Smooth muscle cell (in vitro differentiated cells): ENCODE measurements around the gene ZNF792. TPM values are rescaled to one million over a fixed set of nuclear protein-coding genes. Genes with fewer than 3 reads are reported as not detected.
"Not testable (repeated sequence)": the region's sequence is repeated elsewhere in the genome, so short reads cannot be mapped to it uniquely, and the experiment has no call there.

Experiments
- DNase-seq: peaks from one replicate; lab custom pipeline; 2025; ENCODE audit not compliant: unreplicated experiment; lab: John Stamatoyannopoulos, UW
- H2AFZ ChIP-seq: fragments of 200-600 bp; sonication (generic); 2 replicates; pipeline ENCODE4 v1.6.0; 2016; ENCODE audit warnings: antibody characterized with exemption, low read depth, mild to moderate bottlenecking
- H3F3A ChIP-seq: fragments of 200-600 bp; sonication (generic); 2 replicates; pipeline ENCODE4 v1.6.0; 2017; ENCODE audit warnings: antibody characterized with exemption, low read depth
- H3K27ac ChIP-seq: fragments of 200-600 bp; sonication (generic); 2 replicates; pipeline ENCODE4 v1.5.1; 2016; ENCODE audit warnings: low read depth, mild to moderate bottlenecking
- H3K27me3 ChIP-seq: fragments of 200-600 bp; sonication (generic); 2 replicates; pipeline ENCODE4 v1.6.1; 2016; ENCODE audit warnings: low read depth, mild to moderate bottlenecking
- H3K36me3 ChIP-seq: fragments of 200-600 bp; sonication (generic); 2 replicates; pipeline ENCODE4 v1.5.1; 2016; ENCODE audit warnings: low read depth
- H3K4me1 ChIP-seq: fragments of 200-600 bp; sonication (generic); 2 replicates; pipeline ENCODE4 v1.5.1; 2016; ENCODE audit warnings: low read depth
- H3K4me2 ChIP-seq: fragments of 200-600 bp; sonication (generic); 2 replicates; pipeline ENCODE4 v1.6.0; 2016; ENCODE audit warnings: mild to moderate bottlenecking
- H3K4me3 ChIP-seq: fragments of 200-600 bp; sonication (generic); 2 replicates; pipeline ENCODE4 v1.5.1; 2016; ENCODE audit warnings: mild to moderate bottlenecking
- H3K79me2 ChIP-seq: fragments of 200-600 bp; sonication (generic); 2 replicates; pipeline ENCODE4 v1.6.0; 2016; ENCODE audit warnings: low read depth, mild to moderate bottlenecking
- H3K9ac ChIP-seq: fragments of 200-600 bp; sonication (generic); 2 replicates; pipeline ENCODE4 v1.6.0; 2016; ENCODE audit warnings: low read depth
- H3K9me3 ChIP-seq: fragments of 200-600 bp; sonication (generic); replicated peaks from 2 replicates; pipeline ENCODE4 v1.5.1; 2016; ENCODE audit warnings: low read depth
- H4K20me1 ChIP-seq: fragments of 200-600 bp; sonication (generic); 2 replicates; pipeline ENCODE4 v1.6.0; 2016; ENCODE audit warnings: low read depth
- CTCF ChIP-seq: fragments of 200-600 bp; sonication (generic); IDR thresholded peaks from 2 replicates; pipeline ENCODE4 v1.5.1; 2017; ENCODE audit warnings: borderline replicate concordance, mild to moderate bottlenecking, antibody characterized with exemption; ENCODE audit not compliant: insufficient read depth, poor library complexity, severe bottlenecking
- WGBS: methylation state at CpG from one replicate; pipeline ENCODE4 v1.1.7; 2016; ENCODE audit warnings: low lambda C conversion rate; 5-methylcytosine and 5-hydroxymethylcytosine counted together
- polyA plus RNA-seq: library from polyadenylated mRNA; unstranded; fragments of >200 nt; fragmentation: Nextera tagmentation; extraction: Ambion mirVana; gene quantifications from 2 replicates; pipeline ENCODE4 v1.2.1, GENCODE V29; 2016
- total RNA-seq: library from RNA; depleted of rRNA; stranded (reverse); fragments of >200 nt; gene quantifications from 2 replicates; pipeline ENCODE4 v1.2.3, GENCODE V29; 2014

The ZNF792 gene
- total and polyA plus RNA-seq, 2 experiments from 2014 or later, result 2.8 to 7.1 TPM

- no peaks in the 10 kb centered on the region for H4K20me1 ChIP-seq
- no peaks in the 10 kb centered on the region for H3K36me3 ChIP-seq
- no peak for DNase-seq
- WGBS, result 98% methylated on average over 14 of the region's 15 CpGs
- H3K27ac ChIP-seq, result no peak overlapping the region
- no peaks in the 10 kb centered on the region for H3K27me3 ChIP-seq
- peaks cover 6% of the 10 kb centered on the region for H3F3A ChIP-seq
- no peaks in the 10 kb centered on the region for H3K9me3 ChIP-seq
- peaks cover 4% of the 10 kb centered on the region for H3K4me1 ChIP-seq
- no peak overlapping the region for H3K9ac ChIP-seq
- TF ChIP-seq CTCF, result no peak
- H2AFZ ChIP-seq, result no peak overlapping the region
- H3K4me3 ChIP-seq, result no peak overlapping the region
- peaks cover 17% of the 10 kb centered on the region for H3K79me2 ChIP-seq
- H3K4me2 ChIP-seq, result no peak overlapping the region
Measured at GRCh38 chr19:34925278-34925855, 38.7 kb downstream of the ZNF792 start.

DNA sequence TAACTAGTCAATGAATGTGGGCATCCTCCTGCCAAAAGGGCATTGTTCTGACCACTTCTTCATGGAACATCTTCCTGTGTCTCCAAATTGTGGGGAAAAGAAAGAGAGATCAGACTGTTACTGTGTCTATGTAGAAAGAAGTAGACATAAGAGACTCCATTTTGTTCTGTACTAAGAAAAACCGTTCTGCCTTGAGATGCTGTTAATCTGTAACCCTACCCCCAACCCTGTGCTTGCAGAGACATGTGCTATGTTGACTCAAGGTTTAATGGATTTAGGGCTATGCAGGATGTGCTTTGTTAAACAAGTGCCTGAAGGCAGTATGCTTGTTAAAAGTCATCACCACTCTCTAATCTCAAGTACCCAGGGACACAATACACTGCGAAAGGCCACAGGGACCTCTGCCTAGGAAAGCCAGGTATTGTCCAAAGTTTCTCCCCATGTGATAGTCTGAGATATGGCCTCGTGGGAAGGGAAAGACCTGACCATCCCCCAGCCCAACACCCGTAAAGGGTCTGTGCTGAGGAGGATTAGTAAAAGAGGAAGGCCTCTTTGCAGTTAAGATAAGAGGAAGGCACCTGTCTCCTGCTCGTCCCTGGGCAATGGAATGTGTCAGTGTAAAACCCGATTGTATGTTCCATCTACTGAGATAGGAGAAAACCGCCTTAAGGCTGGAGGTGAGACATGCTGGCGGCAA is 43.8 kb downstream of the ZNF792 start:
- H3F3A ChIP-seq, DNase-seq, H3K9ac ChIP-seq, H3K27me3 ChIP-seq, H2AFZ ChIP-seq, H3K4me1 ChIP-seq, H3K4me3 ChIP-seq, H3K27ac ChIP-seq, H3K36me3 ChIP-seq, H3K9me3 ChIP-seq, H3K4me2 ChIP-seq, H3K79me2 ChIP-seq, H4K20me1 ChIP-seq: not testable (repeated sequence)
- WGBS, result 79% methylated on average over 8 of the region's 8 CpGs

DNA sequence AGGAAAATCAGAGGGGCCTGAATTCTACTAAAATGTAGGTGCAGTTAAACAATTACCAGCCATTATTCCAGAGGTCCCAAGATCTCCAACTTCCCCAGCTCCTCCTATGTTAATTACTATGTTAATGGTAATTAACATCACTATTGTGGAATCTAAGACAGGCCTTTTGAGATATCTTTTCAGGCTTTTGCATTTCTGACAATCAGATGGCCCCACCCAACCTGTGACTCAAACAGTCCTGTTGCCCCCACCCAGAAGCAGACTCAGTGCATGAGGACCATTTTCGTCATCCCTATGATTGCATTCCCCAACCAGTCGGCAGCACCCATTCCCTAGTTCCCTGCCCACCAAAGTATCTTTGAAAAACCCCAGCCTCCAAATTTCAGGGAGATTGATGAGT is 45.8 kb downstream of the ZNF792 start:
- DNase-seq, result no peak
- Histone ChIP-seq H3F3A (no peaks in the 10 kb centered on the region), H3K27me3 (no peaks in the 10 kb centered on the region), H3K4me3 (no peak overlapping the region), H3K4me1 (no peaks in the 10 kb centered on the region), H4K20me1 (no peaks in the 10 kb centered on the region), H3K9me3 (no peaks in the 10 kb centered on the region), H3K9ac (no peak overlapping the region), H3K79me2 (no peaks in the 10 kb centered on the region), H3K4me2 (no peak overlapping the region), H2AFZ (no peak overlapping the region), H3K36me3 (no peaks in the 10 kb centered on the region), H3K27ac (no peak overlapping the region)
- WGBS, result 89% methylated on average over 2 of the region's 2 CpGs
- no peak for TF ChIP-seq CTCF

DNA sequence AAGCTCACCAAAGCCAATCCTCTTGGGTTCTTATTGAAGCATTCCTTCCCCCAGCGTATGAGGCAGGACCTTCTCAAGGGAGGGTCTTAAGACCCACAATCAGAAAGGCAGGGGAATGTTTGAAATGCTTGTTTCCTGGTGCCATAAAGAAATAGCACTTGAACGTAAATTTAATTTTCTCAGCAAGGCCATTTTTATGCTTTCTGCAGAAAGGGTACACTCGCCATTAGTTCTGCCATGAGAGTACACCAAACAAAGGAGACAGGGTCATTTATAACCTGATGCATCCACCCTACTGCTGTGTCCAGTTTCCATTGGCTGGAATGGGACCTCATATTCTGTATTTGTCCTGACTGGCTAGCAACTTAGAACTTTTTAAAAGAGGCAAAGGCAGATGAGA is 46.9 kb downstream of the ZNF792 start:
- H4K20me1 ChIP-seq, H3K79me2 ChIP-seq, H3K36me3 ChIP-seq, H3K4me1 ChIP-seq, DNase-seq, H3K4me2 ChIP-seq, H2AFZ ChIP-seq, H3K9me3 ChIP-seq, H3K27me3 ChIP-seq, H3F3A ChIP-seq, H3K9ac ChIP-seq, H3K27ac ChIP-seq, H3K4me3 ChIP-seq: not testable (repeated sequence)
- WGBS, result 84% methylated on average over 3 of the region's 3 CpGs
